Hepatocyte (in vitro differentiated cells): ENCODE results near the gene TOB1.

Source experiments
- EZH2 ChIP-seq: fragments of 200-600 bp; sonication (generic); IDR thresholded peaks from 2 replicates; pipeline ENCODE4 v1.6.1; 2016; ENCODE audit warnings: antibody characterized with exemption, mild to moderate bottlenecking, borderline replicate concordance
- EZH2phosphoT487 ChIP-seq: fragments of 200-600 bp; sonication (generic); IDR thresholded peaks from one replicate; pipeline ENCODE4 v1.6.1; 2018; ENCODE audit warnings: antibody characterized with exemption, mild to moderate bottlenecking, low read depth, moderate library complexity; ENCODE audit not compliant: unreplicated experiment, severe bottlenecking
- TF ChIP-seq, protein P1 (sequence below): fragments of 200-600 bp; sonication (generic); IDR thresholded peaks from 2 replicates; pipeline ENCODE4 v1.5.1; 2016; ENCODE audit warnings: antibody characterized with exemption, mild to moderate bottlenecking; ENCODE audit not compliant: poor library complexity

DNA sequence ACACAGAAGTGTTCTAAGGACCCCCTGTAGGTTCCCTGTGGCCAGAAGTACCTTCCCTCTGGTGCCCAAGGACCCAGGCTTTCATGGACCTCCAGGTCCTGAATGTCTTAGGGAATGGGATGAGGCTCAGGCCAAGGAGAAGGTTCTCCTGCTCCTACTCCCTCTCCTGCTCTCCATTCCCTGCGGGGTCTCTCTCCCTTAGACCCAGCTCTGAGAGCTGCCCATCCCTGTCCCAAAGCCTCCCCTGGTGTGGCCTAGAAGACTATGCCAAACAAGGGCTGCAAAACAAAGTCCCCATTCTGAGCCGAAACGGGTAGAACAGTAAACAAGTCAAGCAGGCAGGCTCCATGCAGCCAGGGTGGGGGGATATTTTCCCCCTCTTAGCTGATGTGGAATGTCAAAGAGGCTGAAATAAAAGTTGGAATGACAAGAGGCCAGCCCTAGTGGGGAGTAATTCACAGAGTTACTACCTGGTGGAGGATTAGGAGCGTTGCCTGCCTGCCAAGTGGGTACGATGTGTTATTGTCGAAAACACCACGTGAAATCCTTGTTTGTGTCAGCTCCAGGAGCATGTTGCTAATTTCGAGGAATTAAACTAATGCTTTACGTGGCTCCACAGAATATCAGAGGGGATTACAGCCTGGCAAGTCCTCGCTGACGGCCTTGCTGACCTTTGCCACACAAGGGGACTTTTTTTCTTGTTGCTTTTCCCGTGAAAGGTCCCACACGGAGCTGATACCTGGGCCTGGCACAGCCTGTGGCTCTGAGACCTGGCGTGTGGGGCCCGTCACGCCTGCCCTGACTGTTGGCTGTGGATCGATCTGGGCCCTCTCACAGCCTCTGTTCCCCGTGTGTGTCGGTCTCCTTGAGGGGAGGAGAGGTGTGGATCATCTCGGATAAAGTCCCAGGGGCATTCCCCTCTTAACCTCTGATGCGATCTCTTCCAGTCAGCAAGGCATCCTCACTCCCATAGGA lies 27.9 kb downstream of the TOB1 start:
- TF ChIP-seq, protein P1, sequence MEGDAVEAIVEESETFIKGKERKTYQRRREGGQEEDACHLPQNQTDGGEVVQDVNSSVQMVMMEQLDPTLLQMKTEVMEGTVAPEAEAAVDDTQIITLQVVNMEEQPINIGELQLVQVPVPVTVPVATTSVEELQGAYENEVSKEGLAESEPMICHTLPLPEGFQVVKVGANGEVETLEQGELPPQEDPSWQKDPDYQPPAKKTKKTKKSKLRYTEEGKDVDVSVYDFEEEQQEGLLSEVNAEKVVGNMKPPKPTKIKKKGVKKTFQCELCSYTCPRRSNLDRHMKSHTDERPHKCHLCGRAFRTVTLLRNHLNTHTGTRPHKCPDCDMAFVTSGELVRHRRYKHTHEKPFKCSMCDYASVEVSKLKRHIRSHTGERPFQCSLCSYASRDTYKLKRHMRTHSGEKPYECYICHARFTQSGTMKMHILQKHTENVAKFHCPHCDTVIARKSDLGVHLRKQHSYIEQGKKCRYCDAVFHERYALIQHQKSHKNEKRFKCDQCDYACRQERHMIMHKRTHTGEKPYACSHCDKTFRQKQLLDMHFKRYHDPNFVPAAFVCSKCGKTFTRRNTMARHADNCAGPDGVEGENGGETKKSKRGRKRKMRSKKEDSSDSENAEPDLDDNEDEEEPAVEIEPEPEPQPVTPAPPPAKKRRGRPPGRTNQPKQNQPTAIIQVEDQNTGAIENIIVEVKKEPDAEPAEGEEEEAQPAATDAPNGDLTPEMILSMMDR, result no peak
- no peak for TF ChIP-seq EZH2
- TF ChIP-seq EZH2phosphoT487, result no peak
